GM23248 (cell line): ENCODE results near the gene HABP2. TPM values are rescaled to one million over a fixed set of nuclear protein-coding genes. Genes with fewer than 3 reads are reported as not detected.

Source experiments
- DNase-seq: peaks from one replicate; pipeline ENCODE4 v3.0.0-alpha.2; 2015
- H2AFZ ChIP-seq: fragments of 200-600 bp; sonication (generic); 2 replicates; pipeline ENCODE4 v1.6.1; 2016; ENCODE audit warnings: antibody characterized with exemption
- H3F3A ChIP-seq: fragments of 200-600 bp; sonication (generic); 2 replicates; pipeline ENCODE4 v1.6.1; 2016; ENCODE audit warnings: mild to moderate bottlenecking, antibody characterized with exemption, mixed run types; ENCODE audit not compliant: insufficient read depth
- H3K27ac ChIP-seq: fragments of 200-600 bp; sonication (generic); 2 replicates; pipeline ENCODE4 v1.5.1; 2016; ENCODE audit warnings: mild to moderate bottlenecking
- H3K27me3 ChIP-seq: fragments of 200-600 bp; sonication (generic); replicated peaks from 2 replicates; pipeline ENCODE4 v1.6.1; 2016; ENCODE audit warnings: mild to moderate bottlenecking; ENCODE audit not compliant: insufficient read depth
- H3K36me3 ChIP-seq: fragments of 200-600 bp; sonication (generic); 2 replicates; pipeline ENCODE4 v1.6.1; 2016; ENCODE audit warnings: low read depth, mild to moderate bottlenecking
- H3K4me1 ChIP-seq: fragments of 200-600 bp; sonication (generic); 2 replicates; pipeline ENCODE4 v1.6.1; 2016; ENCODE audit warnings: mild to moderate bottlenecking; ENCODE audit not compliant: insufficient read depth
- H3K4me2 ChIP-seq: fragments of 200-600 bp; sonication (generic); one replicate; pipeline ENCODE4 v1.6.1; 2016; ENCODE audit warnings: mild to moderate bottlenecking; ENCODE audit not compliant: unreplicated experiment
- H3K4me3 ChIP-seq: fragments of 200-600 bp; sonication (generic); 2 replicates; pipeline ENCODE4 v1.5.1; 2016; ENCODE audit warnings: mild to moderate bottlenecking
- H3K79me2 ChIP-seq: fragments of 200-600 bp; sonication (generic); 2 replicates; pipeline ENCODE4 v1.6.1; 2016; ENCODE audit warnings: mild to moderate bottlenecking; ENCODE audit not compliant: insufficient read depth
- H3K9ac ChIP-seq: fragments of 200-600 bp; sonication (generic); 2 replicates; pipeline ENCODE4 v1.6.1; 2016; ENCODE audit warnings: mild to moderate bottlenecking
- H3K9me2 ChIP-seq: fragments of 200-600 bp; sonication (generic); 2 replicates; pipeline ENCODE4 v1.6.1; 2016; ENCODE audit warnings: mixed run types, mild to moderate bottlenecking, moderate library complexity; ENCODE audit not compliant: insufficient read depth
- H3K9me3 ChIP-seq: fragments of 200-600 bp; sonication (generic); one replicate; pipeline ENCODE4 v1.6.1; 2017; ENCODE audit warnings: low read depth
- H4K20me1 ChIP-seq: fragments of 200-600 bp; sonication (generic); 2 replicates; pipeline ENCODE4 v1.6.0; 2016; ENCODE audit not compliant: insufficient read depth
- EZH2 ChIP-seq: fragments of 200-600 bp; sonication (generic); IDR thresholded peaks from 2 replicates; pipeline ENCODE4 v1.6.1; 2018; ENCODE audit warnings: antibody characterized with exemption, mild to moderate bottlenecking; ENCODE audit not compliant: insufficient read depth, poor library complexity, severe bottlenecking
- EZH2phosphoT487 ChIP-seq: fragments of 200-600 bp; sonication (generic); IDR thresholded peaks from 2 replicates; pipeline ENCODE4 v1.6.1; 2018; ENCODE audit warnings: antibody characterized with exemption, moderate library complexity, mild to moderate bottlenecking, low read depth; ENCODE audit not compliant: insufficient read depth
- WGBS, 2 experiments: methylation state at CpG; one replicate each; pipeline ENCODE4 v1.1.6; 2015 to 2017; ENCODE audit warnings: low lambda C conversion rate in 2 of 2, low coverage in 1 of 2; ENCODE audit errors: missing lambda C conversion rate in 2 of 2; 5-methylcytosine and 5-hydroxymethylcytosine counted together
- in situ Hi-C: fragments of 300-500 bp; cut with MboI; formaldehyde crosslinking; loops from 2 replicates; pipeline ENCODE4 v1.15.0; 2020
- polyA plus RNA-seq: library from polyadenylated mRNA; unstranded; fragments of >200 nt; fragmentation: Nextera tagmentation; extraction: Ambion mirVana; gene quantifications from 2 replicates; pipeline ENCODE4 v1.2.1, GENCODE V29; 2016
- total RNA-seq: library from RNA; depleted of rRNA; stranded (reverse); fragments of >200 nt; shearing (Covaris generic); gene quantifications from 2 replicates; pipeline ENCODE4 v1.2.3, GENCODE V29; 2014

HABP2 gene
- total and polyA plus RNA-seq, 2 experiments from 2014 or later: not detected

DNA sequence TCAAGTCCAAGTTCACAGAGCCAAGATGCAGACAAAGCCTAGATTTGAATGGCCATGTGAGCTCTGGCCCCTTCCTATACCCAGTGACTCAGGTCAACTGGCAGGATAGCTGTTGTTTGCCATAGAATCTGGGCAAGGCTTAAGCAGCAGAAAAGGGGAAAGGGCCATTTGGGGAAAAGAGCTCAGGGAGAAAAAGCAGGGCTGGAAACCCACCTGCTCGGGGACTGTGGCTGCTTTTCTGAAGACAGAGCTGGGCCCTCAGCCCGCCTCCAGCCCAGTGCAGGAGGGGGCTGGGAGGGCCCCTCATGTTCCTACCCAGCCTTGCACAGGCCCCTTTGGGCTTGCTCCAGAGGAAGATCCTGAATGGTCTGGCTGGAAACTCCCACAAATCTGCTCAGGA is 32.6 kb upstream of the HABP2 start:
- H3K27me3 ChIP-seq: no peaks in the 10 kb centered on the region
- H3K4me2 ChIP-seq: no peak overlapping the region
- in situ Hi-C loops: no loop called here
- H3K36me3 ChIP-seq: no peaks in the 10 kb centered on the region
- no peaks in the 10 kb centered on the region for H3K9me3 ChIP-seq
- no peaks in the 10 kb centered on the region for H3K9me2 ChIP-seq
- no peak overlapping the region for H3K9ac ChIP-seq
- no peak overlapping the region for H3K27ac ChIP-seq
- peak overlapping the region; percentile 5; the same call in 1 of the 2 replicates for H2AFZ ChIP-seq
- TF ChIP-seq EZH2 (no peak), EZH2phosphoT487 (no peak)
- H4K20me1 ChIP-seq: no peaks in the 10 kb centered on the region
- WGBS, 2 experiments: 88 to 89% methylated on average over 2 of the region's 2 CpGs
- peaks cover 25% of the 10 kb centered on the region for H3K4me1 ChIP-seq
- H3K4me3 ChIP-seq: no peak overlapping the region
- H3K79me2 ChIP-seq: no peaks in the 10 kb centered on the region
- DNase-seq: no peak
- H3F3A ChIP-seq: 0 out of 2 replicates have a peak, but pooled peaks cover 6% of the 10 kb centered on the region

- H4K20me1 ChIP-seq: no peaks in the 10 kb centered on the region
- 27 to 36% methylated on average over 8 of the region's 8 CpGs for WGBS, 2 experiments
- H3K27me3 ChIP-seq: no peaks in the 10 kb centered on the region
- H3K9me2 ChIP-seq: no peaks in the 10 kb centered on the region
- H3K4me2 ChIP-seq: no peak overlapping the region
- H3K79me2 ChIP-seq: no peaks in the 10 kb centered on the region
- H3K9ac ChIP-seq: no peak overlapping the region
- TF ChIP-seq EZH2: no peak
- no peak for TF ChIP-seq EZH2phosphoT487
- no peaks in the 10 kb centered on the region for H3K9me3 ChIP-seq
- H3K4me1 ChIP-seq: peaks cover 19% of the 10 kb centered on the region
- 0 out of 2 replicates have a peak, but pooled peaks cover 6% of the 10 kb centered on the region for H3F3A ChIP-seq
- in situ Hi-C loops: no loop called here
- H3K27ac ChIP-seq: no peak overlapping the region; the same call in 1 of the 2 replicates
- H2AFZ ChIP-seq: peak overlapping the region; percentile 5; the same call in 1 of the 2 replicates
- H3K4me3 ChIP-seq: no peak overlapping the region
- no peaks in the 10 kb centered on the region for H3K36me3 ChIP-seq
- peak; percentile 94 for DNase-seq
Measured at GRCh38 chr10:113520690-113521474, 32.0 kb upstream of the HABP2 start.

DNA sequence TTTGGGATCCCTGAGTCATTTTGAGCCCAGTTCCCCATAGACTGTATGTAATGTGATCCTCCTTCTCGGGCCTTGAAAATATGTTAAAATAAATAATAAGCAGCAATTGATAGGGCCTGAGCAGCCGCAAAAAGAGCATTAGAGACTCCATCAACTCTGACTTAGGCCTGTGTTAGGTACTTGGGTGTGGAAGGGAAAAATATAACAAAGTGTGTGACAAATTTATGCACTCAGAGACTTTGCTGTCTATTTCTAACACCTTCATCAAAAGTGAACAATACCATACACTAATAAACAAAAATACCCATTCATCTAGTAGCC is 31.4 kb upstream of the HABP2 start:
- in situ Hi-C loops: no loop called here
- Histone ChIP-seq H3K4me3 (no peak overlapping the region), H4K20me1 (no peaks in the 10 kb centered on the region), H3K27me3 (no peaks in the 10 kb centered on the region), H3K9ac (no peak overlapping the region), H3K4me1 (peaks cover 18% of the 10 kb centered on the region), H3K4me2 (no peak overlapping the region), H3K9me2 (no peaks in the 10 kb centered on the region), H3K27ac (no peak overlapping the region), H3K79me2 (no peaks in the 10 kb centered on the region), H3K9me3 (no peaks in the 10 kb centered on the region), H2AFZ (no peak overlapping the region), H3K36me3 (no peaks in the 10 kb centered on the region), H3F3A (0 out of 2 replicates have a peak, but pooled peaks cover 6% of the 10 kb centered on the region)
- TF ChIP-seq EZH2phosphoT487 (no peak), EZH2 (no peak)
- no peak for DNase-seq
- 48 to 50% methylated on average over 2 of the region's 2 CpGs for WGBS, 2 experiments

- Histone ChIP-seq H2AFZ (no peak overlapping the region), H3K9ac (no peak overlapping the region), H3K4me1 (peaks cover 25% of the 10 kb centered on the region), H3K4me2 (no peak overlapping the region), H3K9me2 (no peaks in the 10 kb centered on the region), H3F3A (0 out of 2 replicates have a peak, but pooled peaks cover 8% of the 10 kb centered on the region), H3K36me3 (no peaks in the 10 kb centered on the region), H3K79me2 (no peaks in the 10 kb centered on the region), H4K20me1 (no peaks in the 10 kb centered on the region), H3K9me3 (no peaks in the 10 kb centered on the region), H3K27ac (no peak overlapping the region), H3K4me3 (no peak overlapping the region), H3K27me3 (no peaks in the 10 kb centered on the region)
- no peak for DNase-seq
- WGBS, 2 experiments: 91 to 94% methylated on average over 4 of the region's 4 CpGs
- TF ChIP-seq EZH2phosphoT487 (no peak), EZH2 (no peak)
- in situ Hi-C loops: no loop called here
Measured at GRCh38 chr10:113522460-113522859, 30.4 kb upstream of the HABP2 start.
